H9 (cell line): ENCODE measurements around the gene TSPYL6. TPM values are rescaled to one million over a fixed set of nuclear protein-coding genes. Genes with fewer than 3 reads are reported as not detected.

Source experiments
- DNase-seq: peaks from one replicate; pipeline ENCODE4 v3.0.0-alpha.2; 2017
- H2AFZ ChIP-seq: one replicate; pipeline ENCODE4 v1.6.1; 2013; ENCODE audit warnings: mild to moderate bottlenecking, low read length, control low read depth, moderate library complexity
- H2AK5ac ChIP-seq: 2 replicates; pipeline ENCODE4 v1.6.1; 2013; ENCODE audit warnings: low read length, control low read depth, mixed read lengths; ENCODE audit not compliant: insufficient read length
- H2BK120ac ChIP-seq: one replicate; pipeline ENCODE4 v1.6.1; 2013; ENCODE audit warnings: low read depth, mild to moderate bottlenecking, low read length, control low read depth, inconsistent platforms; ENCODE audit not compliant: poor library complexity, severe bottlenecking
- H2BK12ac ChIP-seq: 2 replicates; pipeline ENCODE4 v1.6.1; 2013; ENCODE audit warnings: low read length, control low read depth, mixed read lengths, low read depth; ENCODE audit not compliant: insufficient read length
- H2BK15ac ChIP-seq: 2 replicates; pipeline ENCODE4 v1.6.1; 2013; ENCODE audit warnings: low read depth, low read length, control low read depth
- H2BK20ac ChIP-seq: one replicate; pipeline ENCODE4 v1.6.1; 2013; ENCODE audit warnings: low read depth, mild to moderate bottlenecking, low read length, control low read depth, inconsistent platforms; ENCODE audit not compliant: poor library complexity, severe bottlenecking
- H2BK5ac ChIP-seq: 2 replicates; pipeline ENCODE4 v1.6.1; 2013; ENCODE audit warnings: low read length, control low read depth, mixed read lengths; ENCODE audit not compliant: insufficient read length
- H3K14ac ChIP-seq: 2 replicates; pipeline ENCODE4 v1.6.1; 2013; ENCODE audit warnings: low read length, control low read depth; ENCODE audit not compliant: insufficient read depth
- H3K18ac ChIP-seq: 2 replicates; pipeline ENCODE4 v1.6.1; 2013; ENCODE audit warnings: low read depth, mild to moderate bottlenecking, mixed read lengths, low read length, control low read depth; ENCODE audit not compliant: insufficient read length
- H3K23ac ChIP-seq: 2 replicates; pipeline ENCODE4 v1.6.1; 2013; ENCODE audit warnings: low read length, control low read depth, mixed read lengths, low read depth; ENCODE audit not compliant: insufficient read length
- H3K23me2 ChIP-seq: 2 replicates; pipeline ENCODE4 v1.6.1; 2013; ENCODE audit warnings: low read depth, mild to moderate bottlenecking, mixed read lengths, low read length, control low read depth; ENCODE audit not compliant: insufficient read length, poor library complexity, severe bottlenecking
- H3K27ac ChIP-seq: 2 replicates; pipeline ENCODE4 v1.5.1; 2013; ENCODE audit warnings: low read length, control low read depth, mixed read lengths, low read depth; ENCODE audit not compliant: insufficient read length
- H3K27me3 ChIP-seq: 2 replicates; pipeline ENCODE4 v1.6.1; 2013; ENCODE audit warnings: low read length, control low read depth, inconsistent platforms; ENCODE audit not compliant: insufficient read depth
- H3K4ac ChIP-seq: 2 replicates; pipeline ENCODE4 v1.6.1; 2013; ENCODE audit warnings: low read depth, mild to moderate bottlenecking, control low read depth, inconsistent platforms, low read length, moderate library complexity
- H3K4me1 ChIP-seq: 2 replicates; pipeline ENCODE4 v1.6.1; 2013; ENCODE audit warnings: low read length, control low read depth, inconsistent platforms; ENCODE audit not compliant: insufficient read depth
- H3K4me2 ChIP-seq: 2 replicates; pipeline ENCODE4 v1.6.1; 2013; ENCODE audit warnings: low read length, control low read depth, mixed read lengths; ENCODE audit not compliant: insufficient read length, insufficient read depth
- H3K56ac ChIP-seq: 2 replicates; pipeline ENCODE4 v1.6.1; 2013; ENCODE audit warnings: low read depth, mild to moderate bottlenecking, mixed read lengths, low read length, control low read depth; ENCODE audit not compliant: insufficient read length
- H3K79me1 ChIP-seq: 2 replicates; pipeline ENCODE4 v1.6.1; 2013; ENCODE audit warnings: low read depth, mild to moderate bottlenecking, moderate library complexity, low read length, control low read depth, inconsistent platforms; ENCODE audit not compliant: insufficient read depth, poor library complexity, severe bottlenecking
- H3K79me2 ChIP-seq: 2 replicates; pipeline ENCODE4 v1.6.1; 2013; ENCODE audit warnings: low read length, control low read depth, inconsistent platforms; ENCODE audit not compliant: insufficient read depth
- H3K9ac ChIP-seq: 2 replicates; pipeline ENCODE4 v1.6.1; 2013; ENCODE audit warnings: low read length, control low read depth, mixed read lengths; ENCODE audit not compliant: insufficient read length; ENCODE audit errors: extremely low read depth
- H3K9me3 ChIP-seq: one replicate; pipeline ENCODE4 v1.6.1; 2013; ENCODE audit warnings: low read depth, low read length, inconsistent platforms; ENCODE audit not compliant: control insufficient read depth
- H3T11ph ChIP-seq: one replicate; pipeline ENCODE4 v1.6.1; 2013; ENCODE audit warnings: mild to moderate bottlenecking, low read length, control low read depth, inconsistent platforms
- H4K20me1 ChIP-seq: one replicate; pipeline ENCODE4 v1.6.1; 2013; ENCODE audit not compliant: control insufficient read depth, insufficient read length, insufficient read depth
- H4K5ac ChIP-seq: 2 replicates; pipeline ENCODE4 v1.6.1; 2013; ENCODE audit warnings: low read depth, mild to moderate bottlenecking, mixed read lengths, low read length, control low read depth; ENCODE audit not compliant: insufficient read length
- H4K8ac ChIP-seq: replicated peaks from 2 replicates; pipeline ENCODE4 v1.6.1; 2013; ENCODE audit warnings: low read length, control low read depth, mixed read lengths, low read depth; ENCODE audit not compliant: insufficient read length
- H4K91ac ChIP-seq: 2 replicates; pipeline ENCODE4 v1.6.1; 2013; ENCODE audit warnings: low read depth, mild to moderate bottlenecking, moderate library complexity, mixed read lengths, low read length, control low read depth; ENCODE audit not compliant: insufficient read length
- H3K27ac Mint-ChIP-seq, 3 experiments: 2 replicates in 2 of 3; 3 replicates in 1 of 3; pipeline ENCODE4 v1.8.0; 2020 to 2021; ENCODE audit warnings: mixed read lengths in 3 of 3, mild to moderate bottlenecking in 1 of 3, moderate library complexity in 1 of 3
- H3K27me3 Mint-ChIP-seq: 2 replicates; pipeline ENCODE4 v1.8.0; 2021; ENCODE audit warnings: low read depth, mild to moderate bottlenecking, moderate library complexity, mixed read lengths
- H3K36me3 Mint-ChIP-seq, 3 experiments: 2 replicates in 2 of 3; 3 replicates in 1 of 3; pipeline ENCODE4 v1.8.0; 2020 to 2021; ENCODE audit warnings: low read depth in 3 of 3, mixed read lengths in 3 of 3; ENCODE audit not compliant: insufficient read depth in 1 of 3
- H3K4me1 Mint-ChIP-seq, 2 experiments: 2 replicates each; pipeline ENCODE4 v1.8.0; 2020; ENCODE audit warnings: mixed read lengths in 2 of 2
- H3K4me3 Mint-ChIP-seq, 2 experiments: 2 replicates in 1 of 2; 3 replicates in 1 of 2; pipeline ENCODE4 v1.8.0; 2020 to 2021; ENCODE audit warnings: mild to moderate bottlenecking in 2 of 2, mixed read lengths in 2 of 2, moderate library complexity in 1 of 2
- H3K9me3 Mint-ChIP-seq, 2 experiments: 2 replicates in 1 of 2; 3 replicates in 1 of 2; pipeline ENCODE4 v1.8.0; 2020; ENCODE audit warnings: mild to moderate bottlenecking in 2 of 2, mixed read lengths in 2 of 2, moderate library complexity in 1 of 2
- CTCF ChIP-seq: fragments of 200-600 bp; sonication (generic); conservative IDR thresholded peaks from 3 replicates; pipeline ENCODE4 v1.8.0; 2021; ENCODE audit warnings: antibody characterized with exemption, mild to moderate bottlenecking
- WGBS: extraction: QIAGEN DNeasy Blood & Tissue Kit; methylation state at CpG from one replicate; pipeline ENCODE4 v1.1.7; 2013; ENCODE audit warnings: missing lambda C conversion rate, low lambda C conversion rate, mixed read lengths; ENCODE audit not compliant: insufficient read length; ENCODE audit errors: extremely low coverage; 5-methylcytosine and 5-hydroxymethylcytosine counted together
- total RNA-seq: library from RNA; stranded (reverse); gene quantifications from 2 replicates; pipeline ENCODE4 v1.2.1, GENCODE V29; 2021

The TSPYL6 gene
- total RNA-seq, 1 experiment from 2014 or later = not detected

- no peak for TF ChIP-seq CTCF
- Histone ChIP-seq H3K79me2 (no peaks in the 10 kb centered on the region), H3K18ac (no peak overlapping the region), H3K9ac (no peak overlapping the region), H3K9me3 (no peaks in the 10 kb centered on the region), H3K27ac (no peak overlapping the region), H3K56ac (no peak overlapping the region), H3K14ac (no peak overlapping the region), H3K23me2 (no peaks in the 10 kb centered on the region), H2BK20ac (no peak overlapping the region), H3K4me2 (no peak overlapping the region), H2AK5ac (no peak overlapping the region), H2BK15ac (no peak overlapping the region), H3K79me1 (no peaks in the 10 kb centered on the region), H2BK12ac (no peak overlapping the region), H3K4me1 (no peaks in the 10 kb centered on the region), H4K20me1 (no peaks in the 10 kb centered on the region), H4K5ac (no peak overlapping the region), H2BK120ac (no peak overlapping the region), H3T11ph (no peak overlapping the region), H2AFZ (no peak overlapping the region), H3K23ac (no peak overlapping the region), H4K91ac (no peak overlapping the region), H4K8ac (no peak overlapping the region), H2BK5ac (no peak overlapping the region), H3K4ac (no peak overlapping the region), H3K27me3 (no peaks in the 10 kb centered on the region)
- Mint-ChIP-seq H3K9me3 (no peaks in the 10 kb centered on the region), H3K36me3 (no peaks in the 10 kb centered on the region; a peak in 1 of 7 replicates), H3K4me3 (no peak overlapping the region), H3K27me3 (no peaks in the 10 kb centered on the region), H3K27ac (no peak overlapping the region), H3K4me1 (no peaks in the 10 kb centered on the region)
- no peak for DNase-seq
- WGBS = no CpG with 5 or more reads among the region's 2 CpGs
Measured at GRCh38 chr2:54275541-54275940, 19.5 kb upstream of the TSPYL6 start.
